Measurements from ENCODE around the gene CXorf38.
"Not testable (repeated sequence)": the region's sequence is repeated elsewhere in the genome, so short reads cannot be mapped to it uniquely, and the experiment has no call there.

DNA sequence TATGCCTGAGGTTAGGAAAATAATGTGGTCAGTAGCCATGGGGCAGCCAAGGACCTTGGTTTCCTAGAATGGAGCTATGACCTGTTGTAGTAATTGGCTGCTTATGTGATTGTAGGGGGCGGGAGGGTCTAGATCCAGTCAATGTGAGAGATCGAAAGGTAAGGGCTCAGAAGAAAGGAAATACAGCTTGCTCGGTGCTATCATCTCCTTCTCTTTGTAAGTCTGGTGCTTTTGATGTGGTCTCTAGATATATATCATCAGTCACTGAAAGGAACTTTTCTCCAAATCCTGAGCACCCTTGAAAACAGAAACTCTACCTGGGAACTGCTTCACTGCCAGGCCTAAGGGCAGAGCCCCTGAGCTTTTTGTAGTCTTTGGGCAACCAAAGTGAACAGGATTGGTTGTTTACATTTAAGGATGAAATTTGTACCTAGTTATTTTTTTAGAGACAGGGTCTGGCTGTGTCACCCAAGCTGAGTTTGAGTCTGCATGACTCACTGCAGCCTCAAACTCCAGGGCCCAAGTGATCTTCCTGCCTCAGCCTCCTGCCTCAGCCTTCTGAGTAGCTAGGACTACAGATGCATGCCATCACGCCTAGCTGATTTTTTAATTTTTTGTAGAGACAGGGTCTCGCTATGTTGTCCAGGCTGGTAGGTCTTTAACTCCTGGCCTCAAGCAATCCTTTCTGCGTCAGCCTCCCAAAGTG is 57.6 kb downstream of the CXorf38 start:
- TF ChIP-seq, protein P1, sequence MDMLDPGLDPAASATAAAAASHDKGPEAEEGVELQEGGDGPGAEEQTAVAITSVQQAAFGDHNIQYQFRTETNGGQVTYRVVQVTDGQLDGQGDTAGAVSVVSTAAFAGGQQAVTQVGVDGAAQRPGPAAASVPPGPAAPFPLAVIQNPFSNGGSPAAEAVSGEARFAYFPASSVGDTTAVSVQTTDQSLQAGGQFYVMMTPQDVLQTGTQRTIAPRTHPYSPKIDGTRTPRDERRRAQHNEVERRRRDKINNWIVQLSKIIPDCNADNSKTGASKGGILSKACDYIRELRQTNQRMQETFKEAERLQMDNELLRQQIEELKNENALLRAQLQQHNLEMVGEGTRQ (IDR thresholded peaks at IDR 0.05; ENCODE audit: low read length), result not testable (repeated sequence)
- TF ChIP-seq, protein P2, sequence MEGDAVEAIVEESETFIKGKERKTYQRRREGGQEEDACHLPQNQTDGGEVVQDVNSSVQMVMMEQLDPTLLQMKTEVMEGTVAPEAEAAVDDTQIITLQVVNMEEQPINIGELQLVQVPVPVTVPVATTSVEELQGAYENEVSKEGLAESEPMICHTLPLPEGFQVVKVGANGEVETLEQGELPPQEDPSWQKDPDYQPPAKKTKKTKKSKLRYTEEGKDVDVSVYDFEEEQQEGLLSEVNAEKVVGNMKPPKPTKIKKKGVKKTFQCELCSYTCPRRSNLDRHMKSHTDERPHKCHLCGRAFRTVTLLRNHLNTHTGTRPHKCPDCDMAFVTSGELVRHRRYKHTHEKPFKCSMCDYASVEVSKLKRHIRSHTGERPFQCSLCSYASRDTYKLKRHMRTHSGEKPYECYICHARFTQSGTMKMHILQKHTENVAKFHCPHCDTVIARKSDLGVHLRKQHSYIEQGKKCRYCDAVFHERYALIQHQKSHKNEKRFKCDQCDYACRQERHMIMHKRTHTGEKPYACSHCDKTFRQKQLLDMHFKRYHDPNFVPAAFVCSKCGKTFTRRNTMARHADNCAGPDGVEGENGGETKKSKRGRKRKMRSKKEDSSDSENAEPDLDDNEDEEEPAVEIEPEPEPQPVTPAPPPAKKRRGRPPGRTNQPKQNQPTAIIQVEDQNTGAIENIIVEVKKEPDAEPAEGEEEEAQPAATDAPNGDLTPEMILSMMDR (IDR thresholded peaks at IDR 0.05; ENCODE audit: control extremely low read depth in 1 of 3, insufficient read depth in 1 of 3, low read depth in 1 of 3, low read length in 3 of 3), result not testable (repeated sequence)
- TF ChIP-seq POLR2A (IDR thresholded peaks at IDR 0.05; ENCODE audit: control extremely low read depth in 1 of 2, low read depth in 2 of 2, low read length in 2 of 2); RFX5 (IDR thresholded peaks at IDR 0.05; ENCODE audit: borderline replicate concordance, low read depth, low read length); POLR2AphosphoS5 (IDR thresholded peaks at IDR 0.05; ENCODE audit: low read depth, low read length); EZH2 (IDR thresholded peaks at IDR 0.05; ENCODE audit: low read depth, low read length, severe bottlenecking); TEAD4 (IDR thresholded peaks at IDR 0.05; ENCODE audit: low read depth, low read length); RAD21 (IDR thresholded peaks at IDR 0.05 in 1 of 2, conservative IDR thresholded peaks at IDR 0.05 in 1 of 2; ENCODE audit: low read depth in 2 of 2, low read length in 2 of 2); JUND (IDR thresholded peaks at IDR 0.05; ENCODE audit: low read length); EP300 (IDR thresholded peaks at IDR 0.05; ENCODE audit: borderline replicate concordance in 1 of 2, low read depth in 2 of 2, low read length in 2 of 2); SP2 (IDR thresholded peaks at IDR 0.05; ENCODE audit: low read length); HDAC2 (IDR thresholded peaks at IDR 0.05; ENCODE audit: borderline replicate concordance in 1 of 2, low read depth in 2 of 2, low read length in 2 of 2): not testable (repeated sequence)
- TF ChIP-seq, protein P3, sequence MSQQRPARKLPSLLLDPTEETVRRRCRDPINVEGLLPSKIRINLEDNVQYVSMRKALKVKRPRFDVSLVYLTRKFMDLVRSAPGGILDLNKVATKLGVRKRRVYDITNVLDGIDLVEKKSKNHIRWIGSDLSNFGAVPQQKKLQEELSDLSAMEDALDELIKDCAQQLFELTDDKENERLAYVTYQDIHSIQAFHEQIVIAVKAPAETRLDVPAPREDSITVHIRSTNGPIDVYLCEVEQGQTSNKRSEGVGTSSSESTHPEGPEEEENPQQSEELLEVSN (IDR thresholded peaks at IDR 0.05), result not testable (repeated sequence)
- TF ChIP-seq, protein P4, sequence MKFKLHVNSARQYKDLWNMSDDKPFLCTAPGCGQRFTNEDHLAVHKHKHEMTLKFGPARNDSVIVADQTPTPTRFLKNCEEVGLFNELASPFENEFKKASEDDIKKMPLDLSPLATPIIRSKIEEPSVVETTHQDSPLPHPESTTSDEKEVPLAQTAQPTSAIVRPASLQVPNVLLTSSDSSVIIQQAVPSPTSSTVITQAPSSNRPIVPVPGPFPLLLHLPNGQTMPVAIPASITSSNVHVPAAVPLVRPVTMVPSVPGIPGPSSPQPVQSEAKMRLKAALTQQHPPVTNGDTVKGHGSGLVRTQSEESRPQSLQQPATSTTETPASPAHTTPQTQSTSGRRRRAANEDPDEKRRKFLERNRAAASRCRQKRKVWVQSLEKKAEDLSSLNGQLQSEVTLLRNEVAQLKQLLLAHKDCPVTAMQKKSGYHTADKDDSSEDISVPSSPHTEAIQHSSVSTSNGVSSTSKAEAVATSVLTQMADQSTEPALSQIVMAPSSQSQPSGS (IDR thresholded peaks at IDR 0.05; ENCODE audit: low read length), result not testable (repeated sequence)

Measured in H1 (cell line).